SIG-M5 treated with dmso at 0.1 percent for 504 hours (cell line): ENCODE data around the gene ZNF418.

ENCODE experiments used
- DNase-seq: peaks from one replicate; lab custom pipeline; 2025; ENCODE audit not compliant: unreplicated experiment; lab: John Stamatoyannopoulos, UW

Gene ZNF418

DNA sequence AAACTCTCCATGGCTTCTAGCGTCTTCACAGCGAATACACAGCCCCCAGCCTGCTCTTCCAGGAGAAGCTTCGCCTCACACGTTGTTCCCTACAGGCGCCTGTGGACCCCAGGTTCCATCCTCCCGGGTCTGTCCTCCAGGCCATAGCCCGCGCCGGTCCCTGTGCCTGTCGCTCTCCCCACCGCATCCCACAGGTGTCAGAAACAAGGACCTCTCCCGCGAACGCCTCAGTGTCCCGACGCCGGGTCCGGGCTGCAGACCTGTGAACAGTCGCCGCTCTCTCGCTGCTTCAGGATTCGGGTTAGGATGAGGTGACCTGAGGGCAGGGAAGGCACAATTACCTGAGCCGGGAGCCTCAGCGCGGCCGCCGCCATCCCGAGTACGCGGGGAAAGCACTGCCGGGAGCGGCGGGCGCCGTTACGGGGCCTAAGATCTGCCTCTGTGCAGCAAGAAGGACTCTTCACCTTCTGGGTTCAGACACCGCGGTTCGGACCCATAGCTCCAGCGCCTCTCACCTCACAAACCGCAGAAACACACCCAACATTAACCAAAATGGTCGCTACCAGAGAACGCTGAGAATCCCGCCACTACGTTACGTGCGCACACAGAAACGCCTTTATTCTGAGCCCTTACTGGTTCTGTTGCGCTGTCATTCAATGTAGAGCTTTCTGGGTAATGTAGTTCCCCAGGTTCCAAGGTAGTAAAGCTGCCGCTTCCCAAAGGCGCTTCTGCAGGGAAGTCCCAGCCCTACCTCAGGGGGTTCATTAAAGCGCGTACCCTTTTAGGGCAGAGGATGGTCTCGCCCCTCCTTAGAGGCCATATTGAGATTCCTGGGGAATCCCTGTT, at the start of gene ZNF418:
Gene ZNF418 (minus strand): TSS at position 583 of the 846 bp plus-strand sequence. CDS start 1,580 bp downstream, outside the sequence.
- DNase-seq, result peak; percentile 46

- no peak for DNase-seq
Observed at GRCh38 chr19:57978586-57979289, 43.5 kb upstream of the ZNF418 start.

GRCh38 chr19:57974434-57974833, 39.2 kb upstream of the ZNF418 start, which contains the start of gene C19orf18:
Gene C19orf18, minus strand, starts transcription at chr19:57974534. Its CDS starts 102 bp downstream, at chr19:57974432.
- DNase-seq, result no peak

DNA sequence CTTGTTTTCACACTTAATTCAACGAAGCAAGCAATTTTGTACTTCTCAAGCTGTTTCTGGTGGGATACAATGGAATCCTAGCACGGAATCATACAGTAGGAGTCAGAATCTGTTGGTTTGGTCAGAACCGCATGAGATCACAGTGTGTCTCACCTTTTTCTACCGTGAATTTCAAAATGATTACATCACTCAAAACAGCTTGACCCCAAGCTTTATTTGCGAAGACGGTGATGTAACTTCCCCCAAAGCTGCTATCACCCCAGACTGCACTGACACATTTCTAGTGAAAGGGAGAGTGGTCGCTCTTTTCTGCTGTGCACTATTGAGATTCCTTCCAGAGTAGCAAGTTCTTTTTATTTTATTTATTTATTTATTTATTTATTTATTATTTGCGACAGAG, 29.6 kb upstream of the ZNF418 start:
- no peak for DNase-seq

- no peak for DNase-seq
Observed at GRCh38 chr19:57961785-57962184, 26.6 kb upstream of the ZNF418 start.

- no peak for DNase-seq
Observed at GRCh38 chr19:57954996-57955395, 19.8 kb upstream of the ZNF418 start.

DNA sequence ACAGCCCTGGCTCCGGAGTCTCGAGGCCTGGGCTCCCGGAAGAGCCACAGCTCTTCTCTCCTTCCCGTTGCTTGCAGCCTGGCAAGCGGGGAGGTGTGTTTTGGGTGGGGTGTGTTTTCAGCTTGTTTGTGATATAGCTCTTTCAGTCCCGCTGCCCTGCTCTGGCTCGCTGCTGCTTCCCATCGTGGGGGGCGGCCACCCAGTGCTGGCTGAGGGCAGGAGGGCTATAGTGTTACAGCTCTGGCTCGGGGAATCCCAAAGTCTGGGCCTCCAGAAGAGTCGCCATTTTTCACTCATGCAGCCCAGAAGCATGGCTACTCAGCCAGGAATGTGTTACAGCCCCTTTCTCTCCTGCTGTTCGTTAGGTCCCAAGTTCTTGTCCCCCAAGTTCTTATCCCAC, 14.5 kb upstream of the ZNF418 start:
- no peak for DNase-seq

DNA sequence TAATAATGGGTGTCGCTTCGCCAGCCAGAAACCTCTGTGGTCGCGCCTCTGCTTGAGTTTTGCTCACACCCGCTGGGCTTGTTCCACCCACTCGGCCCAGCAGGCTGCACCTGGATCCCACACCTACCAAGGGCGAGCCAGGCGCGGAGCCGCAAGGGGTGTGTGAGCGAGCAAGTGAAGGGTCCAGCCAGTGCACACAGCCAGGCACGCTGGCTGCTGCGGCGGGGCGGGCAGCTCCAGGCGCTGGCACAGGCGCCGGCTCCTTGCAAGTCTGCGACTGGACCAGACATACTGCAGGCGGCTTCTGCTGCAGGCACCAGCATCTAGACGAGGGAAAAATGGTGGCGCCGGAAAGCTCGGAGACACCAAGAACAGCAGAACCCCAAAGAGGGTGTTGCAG, 14.1 kb upstream of the ZNF418 start:
- DNase-seq, result no peak

DNA sequence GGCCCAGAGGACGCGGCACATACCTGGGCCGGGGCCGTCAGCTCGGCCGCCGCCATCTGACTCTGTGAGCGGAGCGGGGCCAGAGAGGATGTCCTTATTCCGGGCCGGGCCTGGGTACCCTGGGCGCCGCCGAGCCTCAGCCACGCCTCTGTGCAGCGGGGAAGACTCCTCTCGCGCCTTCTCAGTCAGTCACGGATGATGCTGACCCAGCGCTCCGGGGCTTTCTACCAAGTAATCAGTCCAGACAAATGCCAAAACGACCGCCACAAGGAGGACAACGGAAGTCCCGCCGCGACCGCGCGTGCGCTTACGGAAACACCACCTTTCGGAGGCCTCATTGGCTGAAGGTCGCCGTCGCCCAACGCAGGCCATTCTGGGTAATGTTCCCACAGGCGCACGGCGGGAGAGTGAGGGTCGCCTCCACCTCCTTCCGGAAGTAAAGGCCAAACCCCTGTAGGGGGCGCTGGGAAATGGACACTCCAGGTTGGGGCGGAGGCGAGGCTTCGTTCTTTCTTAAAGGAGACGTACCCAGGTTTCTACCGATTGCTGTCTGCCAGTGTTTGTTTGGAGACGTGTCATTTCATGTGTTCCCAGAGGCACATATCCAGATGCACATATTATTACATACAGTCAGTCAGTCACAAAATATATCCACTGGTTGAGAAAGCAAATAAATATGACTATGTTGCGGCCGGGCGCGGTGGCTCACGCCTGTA, 12.4 kb upstream of the ZNF418 start, which contains the start of gene ZNF256:
Gene ZNF256 (minus strand): TSS at position 288 of the 716 bp plus-strand sequence. CDS start 232 bp downstream, at position 56.
- peak; percentile 34 for DNase-seq

DNA sequence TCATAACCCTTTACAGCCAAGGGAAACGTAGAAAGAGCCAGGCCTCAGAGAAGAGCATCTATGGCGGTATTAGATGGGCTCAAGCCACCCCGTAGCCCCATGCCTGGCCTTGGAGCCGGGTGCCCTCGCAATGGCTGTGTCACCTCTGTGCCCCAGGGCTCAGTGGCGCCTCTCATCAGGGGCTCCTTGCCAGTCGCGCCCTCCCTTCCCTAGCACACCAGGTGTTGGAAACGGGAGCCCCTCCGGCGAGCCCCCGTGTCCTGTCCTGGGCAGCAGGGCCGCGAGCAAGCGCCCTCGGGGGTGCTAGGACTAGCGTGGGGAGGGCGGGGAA, 11.9 kb upstream of the ZNF418 start:
- DNase-seq, result no peak

DNA sequence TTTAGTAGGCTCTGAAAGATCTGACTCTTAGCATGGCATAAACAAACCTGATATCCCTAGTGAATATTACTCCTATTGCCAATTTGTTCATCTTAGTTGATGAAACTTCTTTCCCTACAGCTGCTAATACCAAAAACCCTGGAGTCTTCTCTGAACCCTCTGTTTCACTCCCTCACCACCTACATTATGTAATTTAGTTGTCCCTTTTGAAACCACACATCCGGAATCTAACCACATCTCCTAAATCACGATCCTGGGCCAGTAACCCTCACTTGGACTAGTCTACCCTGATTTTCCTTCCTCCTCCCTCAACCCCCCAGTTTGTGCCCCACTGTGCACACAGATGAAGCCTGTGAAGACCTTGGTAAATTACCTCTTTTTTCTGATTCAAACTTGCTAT, 11.1 kb upstream of the ZNF418 start:
- DNase-seq, result no peak

DNA sequence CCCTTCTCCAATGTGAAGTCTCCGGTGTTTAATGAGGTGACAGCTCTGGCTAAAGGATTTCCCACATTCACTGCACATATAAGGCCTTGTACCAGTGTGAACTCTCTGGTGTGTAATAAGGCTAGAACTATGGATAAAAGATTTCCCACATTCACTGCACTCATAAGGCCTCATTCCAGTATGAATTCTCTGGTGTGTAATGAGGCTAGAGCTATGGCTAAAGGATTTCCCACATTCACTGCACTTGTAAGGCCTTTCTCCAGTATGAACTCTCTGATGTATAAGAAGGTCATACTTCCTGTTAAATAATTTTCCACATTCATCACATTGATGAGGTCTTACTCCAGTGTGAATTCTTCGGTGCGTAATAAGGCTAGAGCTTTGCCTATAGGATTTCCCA, 6.4 kb upstream of the ZNF418 start:
- DNase-seq, result no peak

- no peak for DNase-seq
Observed at GRCh38 chr19:57935731-57936130, 529 bp upstream of the ZNF418 start.

DNA sequence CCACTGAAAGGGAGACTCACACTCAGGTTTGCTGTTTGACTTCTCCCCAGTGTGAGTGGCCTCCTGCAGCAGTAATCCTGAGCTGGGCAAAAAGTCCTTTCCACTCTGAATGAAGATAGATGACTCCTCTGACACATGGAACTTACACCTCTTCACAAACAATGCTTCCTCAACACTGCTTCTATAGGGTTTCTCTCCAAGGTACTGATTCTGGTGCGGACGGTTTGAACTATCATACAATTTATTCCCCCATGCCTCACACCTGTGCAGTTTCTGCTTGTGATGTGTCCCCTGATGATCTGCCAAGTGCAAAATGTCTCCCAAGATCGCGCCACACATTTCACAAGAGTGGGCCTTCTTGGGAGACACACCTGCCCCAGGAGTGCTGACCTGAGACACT, 7.6 kb downstream of the ZNF418 start:
- DNase-seq, result no peak

DNA sequence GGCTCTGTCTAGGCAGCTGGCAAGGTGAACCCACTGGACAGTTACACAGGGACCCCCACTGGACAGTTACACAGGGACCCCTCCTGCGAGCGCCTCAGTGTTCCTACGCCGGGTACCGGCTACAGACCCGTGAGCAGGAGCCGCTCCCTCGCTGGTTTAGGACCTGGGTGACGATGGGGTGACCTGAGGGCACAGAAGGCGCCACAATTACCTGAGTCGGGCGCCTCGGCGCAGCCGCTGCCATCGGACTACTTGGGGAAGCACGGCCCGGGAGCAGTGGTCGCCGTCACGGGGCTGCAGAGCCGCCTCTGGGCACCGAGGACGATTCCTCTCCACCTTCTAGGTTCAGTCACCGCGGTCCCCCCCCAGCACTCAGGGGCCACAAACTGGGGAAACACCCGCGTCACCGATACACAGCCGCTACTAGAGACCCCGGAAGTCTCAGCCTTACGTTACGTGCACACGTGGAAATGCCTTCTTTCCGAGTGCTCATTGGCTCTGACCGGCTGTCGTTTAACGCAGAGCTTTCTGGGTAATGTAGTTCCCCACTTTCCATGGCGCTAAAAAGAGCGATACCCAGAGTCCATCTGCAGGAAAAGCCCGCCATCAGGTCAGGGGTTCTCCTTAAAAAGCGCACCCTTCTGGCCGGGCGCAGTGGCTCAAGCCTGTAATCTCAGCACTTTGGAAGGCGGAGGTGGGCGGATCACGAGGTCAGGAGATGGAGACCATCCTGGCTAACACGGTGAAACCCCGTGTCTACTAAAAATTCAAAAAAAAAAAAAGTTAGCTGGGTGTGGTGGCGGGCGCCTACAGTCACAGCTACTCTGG, 18.8 kb downstream of the ZNF418 start, which contains the start of gene ZNF417:
Gene ZNF417 (minus strand): TSS at position 425 of the 828 bp plus-strand sequence. CDS start 181 bp downstream, at position 244.
- DNase-seq, result peak; percentile 94

DNA sequence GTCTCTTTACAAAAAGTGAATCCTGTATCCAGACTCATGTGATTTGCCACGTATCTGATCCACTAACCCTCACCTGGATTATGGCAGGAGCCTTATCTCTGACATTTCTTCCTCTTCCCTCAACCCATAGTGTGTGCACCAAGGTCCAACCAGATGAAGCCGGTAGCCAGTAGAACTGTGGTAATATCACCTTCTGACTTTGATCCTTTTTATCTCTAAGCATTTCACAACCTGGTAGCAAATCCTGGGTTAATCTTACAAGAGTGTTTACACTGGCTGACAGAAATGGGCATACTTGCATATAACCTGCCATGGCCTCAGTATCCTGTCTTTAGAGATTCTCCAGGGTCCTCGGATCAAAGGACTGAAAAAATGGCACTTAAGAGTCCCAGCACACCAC, 20.7 kb downstream of the ZNF418 start:
- no peak for DNase-seq

- no peak for DNase-seq
Observed at GRCh38 chr19:57907394-57907793, 27.8 kb downstream of the ZNF418 start.

DNA sequence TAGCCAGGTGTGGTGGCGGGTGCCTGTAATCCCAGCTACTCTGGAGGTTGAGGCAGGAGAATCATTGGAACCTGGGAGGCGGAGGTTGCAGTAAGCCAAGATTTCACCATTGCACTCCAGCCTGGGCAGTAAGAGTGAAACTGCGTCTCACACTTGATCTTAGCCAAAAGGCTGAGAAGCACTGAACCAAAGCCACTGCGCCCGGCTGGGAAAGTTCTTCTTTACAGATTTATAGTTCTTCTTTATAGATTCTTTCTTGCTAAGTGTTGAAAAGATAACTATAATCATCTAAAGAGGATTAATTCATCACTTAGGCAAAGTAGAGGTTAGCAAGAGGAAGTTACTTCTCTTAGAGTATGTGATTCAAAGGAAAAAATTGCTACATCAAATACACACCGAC, 29.9 kb downstream of the ZNF418 start:
- DNase-seq, result no peak

- no peak for DNase-seq
Observed at GRCh38 chr19:57903618-57904184, 31.5 kb downstream of the ZNF418 start.

GRCh38 chr19:57900311-57900710, 34.9 kb downstream of the ZNF418 start:
- DNase-seq, result no peak
